H1 (cell line): ENCODE measurements around the gene CACNA2D3. TPM values are rescaled to one million over a fixed set of nuclear protein-coding genes. Genes with fewer than 3 reads are reported as not detected.

ENCODE experiments used
- CBX8 ChIP-seq: fragments of 300-800, 300-1000 bp; sonication (generic); IDR thresholded peaks from 2 replicates; pipeline ENCODE4 v1.7.1; 2016; ENCODE audit warnings: low read depth, low read length, borderline replicate concordance
- CHD7 ChIP-seq: fragments of 300-600 bp; sonication (generic); IDR thresholded peaks from 2 replicates; pipeline ENCODE4 v1.7.1; 2012; ENCODE audit warnings: low read length, moderate library complexity, mild to moderate bottlenecking, inconsistent platforms; ENCODE audit not compliant: insufficient replicate concordance
- NANOG ChIP-seq: IDR thresholded peaks from 2 replicates; pipeline ENCODE4 v1.6.1; 2011; ENCODE audit warnings: low read length, low read depth, mild to moderate bottlenecking, inconsistent platforms; ENCODE audit not compliant: insufficient read depth, poor library complexity, severe bottlenecking
- PHF8 ChIP-seq: fragments of 200-600 bp; sonication (generic); conservative IDR thresholded peaks from 2 replicates; pipeline ENCODE4 v1.7.1; 2012; ENCODE audit warnings: low read depth, mild to moderate bottlenecking, inconsistent platforms, low read length, moderate library complexity
- SP1 ChIP-seq: IDR thresholded peaks from 2 replicates; pipeline ENCODE4 v1.6.1; 2011; ENCODE audit warnings: low read depth, low read length
- TCF12 ChIP-seq: IDR thresholded peaks from 2 replicates; pipeline ENCODE4 v1.6.1; 2011; ENCODE audit warnings: low read depth, mild to moderate bottlenecking, low read length
- YY1 ChIP-seq: IDR thresholded peaks from 2 replicates; pipeline ENCODE4 v1.6.1; 2011; ENCODE audit warnings: low read depth, mild to moderate bottlenecking, low read length
- polyA plus RNA-seq, 7 experiments: library from polyadenylated mRNA; depleted of rRNA in 3 of 7; stranded (reverse) in 5 of 7; unstranded in 2 of 7; fragments of >200 nt in 5 of 7; fragments of 200-250 nt in 2 of 7; gene quantifications; 1 replicate in 5 of 7; 2 replicates in 1 of 7; 4 replicates in 1 of 7; pipeline versions ENCODE4 v1.2.1 to v1.2.3, GENCODE V29; 2011 to 2013; ENCODE audit warnings: missing spikeins in 2 of 7, mixed read lengths in 2 of 7
- total RNA-seq: library from RNA; stranded (reverse); fragmentation: NEBNext Ultra II Directional; extraction: Animal tissue kit (Norgen Biotek cat#: 25700); gene quantifications from 2 replicates; pipeline ENCODE4 v1.2.1, GENCODE V29; 2021

The CACNA2D3 gene
- total and polyA plus RNA-seq, 2 of the 8 experiments (the other 6 are each of a cell fraction or from before 2014, with no cell fraction given), result 1.5 to 1.8 TPM

GRCh38 chr3:54243056-54243931, 120.9 kb downstream of the CACNA2D3 start (continued):
- TF ChIP-seq CHD7 (no peak), TCF12 (no peak), NANOG (no peak), CBX8 (no peak), SP1 (no peak), YY1 (no peak), PHF8 (no peak)
- TF ChIP-seq, all 59 proteins: peak for 0
